Hematopoietic multipotent progenitor cell treated with erythropoietin and hydrocortisone succinate and interleukin-3 and kit ligand, for 15 days (in vitro differentiated cells): ENCODE results near the gene KRT15.

Source experiments
- DNase-seq: peaks from one replicate; pipeline ENCODE4 v3.0.0-alpha.2; 2015; ENCODE audit warnings: low spot score

KRT15 gene

DNA sequence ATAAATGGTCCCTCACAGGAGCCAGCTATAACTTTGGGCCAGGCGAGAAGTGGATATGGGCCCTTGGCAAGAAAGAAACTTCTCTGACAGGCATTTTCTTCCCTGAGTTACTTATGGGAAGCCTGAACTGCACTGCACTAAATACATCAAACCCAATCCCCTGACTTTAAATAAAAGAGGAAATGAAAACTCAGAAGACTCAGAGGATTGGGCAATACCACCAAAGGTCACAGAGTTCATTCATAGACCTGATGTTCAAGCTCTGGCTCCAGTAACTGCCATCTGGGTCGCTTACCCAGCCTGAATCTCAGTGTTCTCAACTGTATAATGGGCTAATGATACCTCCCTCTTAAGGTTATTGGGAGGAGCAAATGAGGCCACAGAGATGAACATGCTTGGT is 38.6 kb downstream of the KRT15 start:
- DNase-seq: no peak

- DNase-seq: no peak
Measured at GRCh38 chr17:41478237-41478636, 40.5 kb downstream of the KRT15 start.

DNA sequence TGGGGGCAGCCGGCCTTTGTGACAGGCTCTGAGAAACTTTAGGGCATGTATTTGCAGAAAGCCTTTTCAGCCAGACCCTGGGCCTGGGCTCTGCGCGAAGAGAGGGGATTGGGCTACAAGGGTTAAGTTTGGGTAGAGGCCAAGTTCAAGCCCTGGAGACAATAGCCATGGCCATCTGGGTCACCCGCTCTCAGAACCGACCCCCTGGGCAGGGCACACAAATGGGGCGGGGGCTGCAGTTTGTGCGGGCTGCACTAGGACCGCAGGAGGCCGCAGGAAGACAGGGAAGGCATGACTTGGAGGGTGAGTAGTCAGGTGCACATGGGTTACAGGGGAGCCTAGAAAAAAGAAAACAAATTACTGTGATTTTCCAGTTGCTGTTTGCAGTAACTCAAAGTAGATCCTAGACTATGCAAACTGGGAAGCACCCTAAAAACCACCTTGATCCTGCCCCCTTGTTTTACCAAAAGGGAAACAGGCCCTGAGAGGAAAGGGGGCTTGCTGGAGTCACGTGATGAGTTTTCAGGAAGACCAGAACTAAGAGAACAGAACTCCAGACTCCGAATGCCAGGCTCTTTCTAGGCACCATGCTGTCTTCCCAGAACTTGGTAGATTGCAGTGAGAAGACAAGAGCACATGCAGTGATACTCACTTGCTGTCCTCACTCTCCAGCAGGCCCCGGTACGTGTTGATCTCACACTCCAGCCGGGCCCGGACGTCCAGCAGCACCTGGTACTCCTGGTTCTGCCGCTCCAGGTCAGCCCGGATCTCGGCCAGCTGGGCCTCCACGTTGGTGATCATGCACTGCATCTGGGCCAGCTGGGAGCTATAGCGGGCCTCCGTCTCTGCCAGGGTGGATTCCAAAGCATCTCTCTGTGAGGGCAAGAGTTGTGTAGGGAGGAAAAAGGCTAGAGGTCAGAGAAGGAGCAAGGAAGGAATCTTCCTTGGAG is 41.5 kb downstream of the KRT15 start:
- no peak for DNase-seq

DNA sequence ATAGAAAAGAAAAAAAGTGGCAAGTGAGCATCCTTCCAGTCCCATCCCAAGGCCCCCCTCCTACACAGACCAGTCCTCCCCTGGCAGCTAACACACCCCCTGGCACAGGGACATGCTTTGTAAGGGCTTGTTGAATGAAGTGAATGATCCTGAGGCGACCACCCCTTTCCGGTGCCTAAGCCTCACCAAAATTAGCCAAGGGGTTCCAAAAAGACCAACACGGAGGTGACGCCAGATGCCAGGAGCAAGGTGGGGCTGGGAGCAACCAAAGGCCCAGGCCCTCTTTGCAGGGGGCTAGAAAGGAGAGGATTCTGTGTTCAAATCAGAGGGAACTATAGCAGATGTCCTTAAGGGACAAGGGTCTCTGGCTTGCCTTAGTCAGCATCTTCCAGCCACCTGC is 43.3 kb downstream of the KRT15 start:
- DNase-seq: no peak

GRCh38 chr17:41474863-41475262 is 43.8 kb downstream of the KRT15 start:
- no peak for DNase-seq

GRCh38 chr17:41468346-41468745 is 50.3 kb downstream of the KRT15 start:
- no peak for DNase-seq

DNA sequence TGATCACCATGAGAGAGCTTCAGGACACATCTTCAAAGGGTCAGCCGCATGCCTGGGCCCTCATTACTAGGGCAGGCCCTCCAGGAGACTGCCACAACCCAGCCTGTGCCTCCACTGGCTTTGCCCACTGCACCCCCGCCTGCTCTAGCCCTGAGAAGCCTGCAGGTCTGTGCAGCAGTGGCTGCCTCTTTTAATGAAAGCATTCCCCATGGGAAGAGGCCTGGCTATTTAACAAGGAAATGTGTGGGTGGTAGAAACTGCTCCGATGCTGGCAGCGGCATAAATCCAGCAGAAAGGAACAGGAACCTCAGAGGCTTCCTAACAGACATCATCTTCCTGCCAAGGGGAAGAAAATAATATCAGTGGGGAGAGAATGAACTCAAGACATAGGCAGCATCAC is 51.1 kb downstream of the KRT15 start:
- DNase-seq: no peak

DNA sequence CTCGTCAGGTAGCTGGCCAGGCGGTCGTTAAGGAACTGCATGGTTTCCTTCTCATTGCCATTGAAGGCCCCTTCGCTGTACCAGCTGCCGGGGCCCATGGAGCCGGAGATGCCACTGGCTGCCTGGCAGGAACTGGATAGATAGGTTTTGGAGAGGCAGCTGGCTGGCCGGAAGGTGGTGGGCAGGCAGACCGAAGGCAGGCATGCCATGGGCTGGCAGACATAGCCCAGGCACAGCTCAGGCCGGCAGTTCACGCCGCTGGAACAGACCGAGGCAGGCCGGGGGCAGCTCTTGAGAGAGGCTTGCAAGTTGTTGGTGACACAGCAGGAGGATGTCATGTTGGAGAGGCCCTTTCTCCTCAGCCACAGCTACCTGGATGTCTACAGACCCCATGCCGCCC is 51.7 kb downstream of the KRT15 start, which contains the start of gene KRT32:
KRT32 (minus strand) TSS at position 399 of the 400 bp plus-strand sequence; CDS start at position 338, 61 bp downstream.
- no peak for DNase-seq

GRCh38 chr17:41464682-41465081 is 54.0 kb downstream of the KRT15 start:
- no peak for DNase-seq

- no peak for DNase-seq
Measured at GRCh38 chr17:41464173-41464572, 54.5 kb downstream of the KRT15 start.

DNA sequence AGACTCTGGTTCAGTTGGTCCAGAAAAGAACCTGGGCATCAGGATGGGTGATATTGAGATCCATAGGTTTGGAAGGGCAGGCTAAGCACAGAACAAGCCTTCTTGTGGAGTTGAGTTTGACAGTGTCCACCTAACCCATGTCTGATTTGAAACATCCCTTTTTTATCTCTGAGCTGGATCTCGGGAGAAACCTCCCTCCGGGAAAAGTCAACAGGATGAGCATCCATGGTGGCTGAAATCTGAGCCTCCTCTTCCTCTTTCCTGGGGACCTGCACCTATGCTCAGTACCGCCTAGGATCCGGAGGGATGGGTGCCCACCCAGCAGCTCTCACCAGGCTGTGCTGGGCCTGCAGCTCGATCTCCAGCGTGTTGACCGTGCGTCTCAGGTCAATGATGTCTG is 54.9 kb downstream of the KRT15 start:
- DNase-seq: no peak
